ENCODE results near the gene MARVELD3.
"Not testable (repeated sequence)": the region's sequence is repeated elsewhere in the genome, so short reads cannot be mapped to it uniquely, and the experiment has no call there.

MARVELD3 gene

DNA sequence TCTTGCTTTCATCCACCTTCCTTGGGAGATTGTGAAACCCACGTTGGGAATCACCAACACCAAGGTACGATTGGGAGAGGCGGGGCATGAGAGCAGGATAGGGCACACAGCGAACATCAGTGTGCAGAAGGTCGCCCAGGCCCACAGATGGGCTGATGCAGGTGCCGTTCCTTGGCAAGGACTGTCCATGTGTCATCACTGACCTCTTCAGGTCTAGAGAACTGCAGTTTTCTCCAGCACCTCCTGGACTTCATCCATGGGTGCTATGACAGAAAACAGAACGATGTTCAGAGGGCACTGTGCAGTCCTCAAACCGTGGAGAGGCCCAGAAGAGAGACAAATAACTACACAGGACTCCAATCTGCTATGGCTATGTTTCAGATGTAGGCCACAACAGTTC is 25.2 kb upstream of the MARVELD3 start:
- Histone ChIP-seq H3K9me3 (ENCODE audit: severe bottlenecking) (no peaks in the 10 kb centered on the region), H3K27ac (ENCODE audit: poor library complexity, severe bottlenecking) (no peak overlapping the region), H3K4me3 (ENCODE audit: severe bottlenecking) (no peak overlapping the region), H3K27me3 (ENCODE audit: insufficient read depth, poor library complexity, severe bottlenecking) (no peaks in the 10 kb centered on the region), H3K36me3 (ENCODE audit: low read depth) (no peaks in the 10 kb centered on the region), H3K4me1 (ENCODE audit: insufficient read depth, poor library complexity, severe bottlenecking) (no peaks in the 10 kb centered on the region)
- ATAC-seq (ENCODE audit: low read depth) (no peak), DNase-seq (ENCODE audit: low spot score) (no peak)
- TF ChIP-seq, protein P1, sequence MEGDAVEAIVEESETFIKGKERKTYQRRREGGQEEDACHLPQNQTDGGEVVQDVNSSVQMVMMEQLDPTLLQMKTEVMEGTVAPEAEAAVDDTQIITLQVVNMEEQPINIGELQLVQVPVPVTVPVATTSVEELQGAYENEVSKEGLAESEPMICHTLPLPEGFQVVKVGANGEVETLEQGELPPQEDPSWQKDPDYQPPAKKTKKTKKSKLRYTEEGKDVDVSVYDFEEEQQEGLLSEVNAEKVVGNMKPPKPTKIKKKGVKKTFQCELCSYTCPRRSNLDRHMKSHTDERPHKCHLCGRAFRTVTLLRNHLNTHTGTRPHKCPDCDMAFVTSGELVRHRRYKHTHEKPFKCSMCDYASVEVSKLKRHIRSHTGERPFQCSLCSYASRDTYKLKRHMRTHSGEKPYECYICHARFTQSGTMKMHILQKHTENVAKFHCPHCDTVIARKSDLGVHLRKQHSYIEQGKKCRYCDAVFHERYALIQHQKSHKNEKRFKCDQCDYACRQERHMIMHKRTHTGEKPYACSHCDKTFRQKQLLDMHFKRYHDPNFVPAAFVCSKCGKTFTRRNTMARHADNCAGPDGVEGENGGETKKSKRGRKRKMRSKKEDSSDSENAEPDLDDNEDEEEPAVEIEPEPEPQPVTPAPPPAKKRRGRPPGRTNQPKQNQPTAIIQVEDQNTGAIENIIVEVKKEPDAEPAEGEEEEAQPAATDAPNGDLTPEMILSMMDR (IDR thresholded peaks at IDR 0.05; ENCODE audit: poor library complexity, severe bottlenecking): no peak

DNA sequence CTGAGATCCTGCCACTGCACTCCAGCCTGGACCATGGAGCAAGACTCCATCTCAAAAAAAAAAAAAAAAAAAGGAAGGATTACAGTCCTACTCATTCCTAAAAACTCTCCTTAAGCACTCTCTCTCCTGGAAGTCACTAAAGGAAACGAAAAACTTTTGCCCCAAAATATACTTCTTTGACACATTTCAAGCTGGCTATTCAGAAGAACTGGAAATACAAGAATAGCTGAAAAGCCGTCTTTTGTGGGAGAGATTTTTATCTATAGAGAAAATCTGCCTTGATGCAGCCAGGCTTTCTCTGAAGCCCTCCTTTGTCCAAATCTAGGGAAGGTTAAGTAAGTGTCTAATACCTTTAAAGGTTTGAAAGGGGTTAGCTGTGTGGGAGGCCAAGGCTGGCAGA is 16.9 kb upstream of the MARVELD3 start:
- DNase-seq (ENCODE audit: low spot score) (no peak), ATAC-seq (ENCODE audit: low read depth) (no peak)
- Histone ChIP-seq H3K4me1 (ENCODE audit: insufficient read depth, poor library complexity, severe bottlenecking) (no peaks in the 10 kb centered on the region), H3K9me3 (ENCODE audit: severe bottlenecking) (no peaks in the 10 kb centered on the region), H3K27me3 (ENCODE audit: insufficient read depth, poor library complexity, severe bottlenecking) (peaks cover 3% of the 10 kb centered on the region), H3K36me3 (ENCODE audit: low read depth) (no peaks in the 10 kb centered on the region), H3K4me3 (ENCODE audit: severe bottlenecking) (no peak overlapping the region), H3K27ac (ENCODE audit: poor library complexity, severe bottlenecking) (no peak overlapping the region)
- TF ChIP-seq, protein P1 (IDR thresholded peaks at IDR 0.05; ENCODE audit: poor library complexity, severe bottlenecking): no peak

DNA sequence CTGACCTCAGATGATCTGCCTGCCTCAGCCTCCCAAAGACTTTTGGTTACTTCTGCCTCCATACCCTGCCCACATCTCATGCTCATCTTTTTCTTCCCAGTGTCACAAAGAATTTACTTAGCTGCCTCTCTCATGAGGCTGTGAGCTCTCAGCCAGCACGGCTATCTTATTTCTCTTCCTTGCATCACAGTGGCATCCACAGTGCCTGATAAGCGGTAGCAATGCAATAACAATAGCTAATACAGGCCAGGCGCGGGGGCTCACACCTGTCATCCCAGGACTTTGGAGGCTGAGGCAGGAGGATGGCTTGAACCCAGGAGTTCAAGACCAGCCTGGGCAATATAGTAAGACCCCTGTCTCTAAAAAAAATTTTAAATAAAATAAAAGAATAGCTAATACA is 15.5 kb upstream of the MARVELD3 start:
- no peaks in the 10 kb centered on the region for H3K9me3 ChIP-seq (ENCODE audit: severe bottlenecking)
- no peaks in the 10 kb centered on the region for H3K36me3 ChIP-seq (ENCODE audit: low read depth)
- TF ChIP-seq, protein P1 (IDR thresholded peaks at IDR 0.05; ENCODE audit: poor library complexity, severe bottlenecking): no peak
- no peak overlapping the region for H3K4me3 ChIP-seq (ENCODE audit: severe bottlenecking)
- H3K27ac ChIP-seq (ENCODE audit: poor library complexity, severe bottlenecking): no peak overlapping the region
- H3K4me1 ChIP-seq (ENCODE audit: insufficient read depth, poor library complexity, severe bottlenecking): no peaks in the 10 kb centered on the region
- no peak for ATAC-seq (ENCODE audit: low read depth)
- H3K27me3 ChIP-seq (ENCODE audit: insufficient read depth, poor library complexity, severe bottlenecking): peaks cover 3% of the 10 kb centered on the region
- no peak for DNase-seq (ENCODE audit: low spot score)

DNA sequence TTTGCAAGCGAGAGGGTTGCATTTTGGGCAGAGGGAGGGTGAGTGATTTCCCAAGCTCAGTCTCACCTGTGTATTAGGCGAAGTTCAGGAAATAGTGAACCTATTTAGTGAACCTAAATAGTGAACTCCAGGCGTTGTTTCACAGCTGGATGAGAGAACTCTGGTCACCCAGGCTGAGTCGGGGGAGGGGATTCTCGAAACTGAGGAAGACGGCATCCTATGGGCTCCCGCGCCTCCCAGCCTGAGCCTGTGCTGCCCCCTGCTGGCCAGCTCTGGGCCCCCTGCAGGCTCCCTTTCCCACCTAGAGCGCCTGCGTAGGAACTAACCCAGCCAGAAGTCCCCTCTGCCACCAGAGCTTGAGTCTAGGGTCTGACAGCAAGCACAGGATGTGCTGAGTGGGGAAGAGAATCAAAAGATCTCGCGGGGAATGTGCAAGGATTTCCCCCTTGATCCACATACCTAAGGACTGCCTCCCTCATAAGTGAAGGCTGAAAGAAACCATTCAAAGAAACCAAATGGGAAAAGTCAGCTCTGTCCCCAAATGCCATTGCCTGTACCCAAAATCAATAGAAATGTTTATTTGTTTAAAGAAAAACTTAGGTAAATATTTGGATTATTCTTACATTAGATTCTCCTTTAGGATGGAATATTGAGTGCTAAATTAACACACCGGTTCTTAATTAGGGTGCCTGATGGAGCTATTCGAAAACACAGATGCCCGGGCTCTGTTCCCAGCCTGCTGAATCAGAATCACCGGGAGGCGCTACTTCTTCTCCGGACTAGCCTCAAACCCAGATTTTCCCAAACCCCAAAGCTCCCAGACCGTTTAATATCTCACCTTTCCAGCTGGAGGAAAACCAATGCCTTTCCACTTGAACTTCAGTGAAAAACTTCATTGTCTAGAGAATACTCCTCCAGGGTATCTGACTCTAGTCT is 14.8 kb upstream of the MARVELD3 start:
- no peak for DNase-seq (ENCODE audit: low spot score)
- H3K9me3 ChIP-seq (ENCODE audit: severe bottlenecking): no peaks in the 10 kb centered on the region
- no peaks in the 10 kb centered on the region for H3K4me1 ChIP-seq (ENCODE audit: insufficient read depth, poor library complexity, severe bottlenecking)
- no peak overlapping the region for H3K27ac ChIP-seq (ENCODE audit: poor library complexity, severe bottlenecking)
- no peaks in the 10 kb centered on the region for H3K36me3 ChIP-seq (ENCODE audit: low read depth)
- TF ChIP-seq, protein P1 (IDR thresholded peaks at IDR 0.05; ENCODE audit: poor library complexity, severe bottlenecking): peak; percentile 94
- peak; percentile 89 for ATAC-seq (ENCODE audit: low read depth)
- peaks cover 3% of the 10 kb centered on the region for H3K27me3 ChIP-seq (ENCODE audit: insufficient read depth, poor library complexity, severe bottlenecking)
- H3K4me3 ChIP-seq (ENCODE audit: severe bottlenecking): no peak overlapping the region

DNA sequence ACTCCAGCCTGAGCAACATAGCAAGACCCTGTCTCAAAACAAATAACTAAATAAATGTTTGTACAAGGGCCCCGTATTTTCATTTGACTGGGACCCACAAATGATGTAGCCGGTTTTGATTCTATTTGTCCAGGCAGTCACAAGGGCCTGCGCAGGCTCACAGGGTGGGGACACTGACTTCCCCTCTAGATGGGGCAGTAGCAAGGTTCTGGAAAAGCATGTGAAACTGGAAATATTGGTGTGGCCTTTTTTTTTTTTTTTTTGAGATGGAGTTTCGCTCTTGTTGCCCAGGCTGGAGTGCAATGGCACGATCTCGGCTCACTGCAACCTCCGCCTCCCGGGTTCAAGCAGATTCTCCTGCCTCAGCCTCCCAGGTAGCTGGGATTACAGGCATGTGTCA is 11.0 kb upstream of the MARVELD3 start:
- not testable (repeated sequence) for H3K4me3 ChIP-seq (ENCODE audit: severe bottlenecking); H3K36me3 ChIP-seq (ENCODE audit: low read depth); H3K27me3 ChIP-seq (ENCODE audit: insufficient read depth, poor library complexity, severe bottlenecking); DNase-seq (ENCODE audit: low spot score); ATAC-seq (ENCODE audit: low read depth); H3K4me1 ChIP-seq (ENCODE audit: insufficient read depth, poor library complexity, severe bottlenecking); H3K27ac ChIP-seq (ENCODE audit: poor library complexity, severe bottlenecking); H3K9me3 ChIP-seq (ENCODE audit: severe bottlenecking)

All from RWPE2 (cell line).